CD14-positive monocyte (primary cell): ENCODE results near the gene BRD9. TPM values are rescaled to one million over a fixed set of nuclear protein-coding genes. Genes with fewer than 3 reads are reported as not detected.
"Not testable (repeated sequence)": the region's sequence is repeated elsewhere in the genome, so short reads cannot be mapped to it uniquely, and the experiment has no call there.

Experiments used
- DNase-seq, 3 donors: peaks; one replicate each; pipeline ENCODE4 v3.0.0-alpha.2; 2011 to 2022
- H2AFZ ChIP-seq: 2 replicates; pipeline ENCODE4 v1.6.0; 2012; ENCODE audit warnings: mild to moderate bottlenecking, low read depth, low read length, inconsistent platforms; ENCODE audit not compliant: insufficient read depth, poor library complexity, severe bottlenecking
- H3K27ac ChIP-seq, 2 donors: 1 replicate in 1 of 2; 2 replicates in 1 of 2; pipeline ENCODE4 v1.5.1; 2012 to 2013; ENCODE audit warnings: low read length in 2 of 2, control low read depth in 1 of 2, inconsistent platforms in 1 of 2, low read depth in 1 of 2, mild to moderate bottlenecking in 1 of 2
- H3K27me3 ChIP-seq, 2 donors: one replicate each; pipeline versions ENCODE4 v1.6.0 to v1.6.1; 2011 to 2013; ENCODE audit warnings: low read length in 2 of 2; ENCODE audit not compliant: control insufficient read depth in 2 of 2, insufficient read depth in 2 of 2
- H3K36me3 ChIP-seq, 2 donors: replicated peaks in 1 of 2; 1 replicate in 1 of 2; 2 replicates in 1 of 2; pipeline versions ENCODE4 v1.5.1 to v1.6.1; 2012 to 2013; ENCODE audit warnings: low read length in 2 of 2, control low read depth in 1 of 2, inconsistent platforms in 1 of 2, mild to moderate bottlenecking in 1 of 2; ENCODE audit not compliant: insufficient read depth in 2 of 2, control insufficient read depth in 1 of 2
- H3K4me1 ChIP-seq, 2 donors: 1 replicate in 1 of 2; 2 replicates in 1 of 2; pipeline versions ENCODE4 v1.5.1 to v1.6.1; 2012 to 2013; ENCODE audit warnings: low read length in 2 of 2, control low read depth in 1 of 2, inconsistent platforms in 1 of 2, mild to moderate bottlenecking in 1 of 2, moderate library complexity in 1 of 2; ENCODE audit not compliant: insufficient read depth in 2 of 2, control insufficient read depth in 1 of 2
- H3K4me2 ChIP-seq: replicated peaks from 2 replicates; pipeline ENCODE3; 2012; ENCODE audit warnings: low read length, moderate library complexity, mild to moderate bottlenecking; ENCODE audit not compliant: poor library complexity, severe bottlenecking; ENCODE audit errors: extremely low read depth
- H3K4me3 ChIP-seq, 3 experiments: fragments of 200-600 bp in 1 of 3; sonication (generic) in 1 of 3; replicated peaks in 1 of 3; 1 replicate in 2 of 3; 2 replicates in 1 of 3; pipeline ENCODE4 v1.5.1; 2011 to 2013; ENCODE audit warnings: low read length in 3 of 3, mild to moderate bottlenecking in 3 of 3, control low read depth in 2 of 3, low read depth in 2 of 3, inconsistent platforms in 1 of 3, moderate library complexity in 1 of 3
- H3K79me2 ChIP-seq: 2 replicates; pipeline ENCODE4 v1.6.0; 2012; ENCODE audit warnings: mild to moderate bottlenecking, control low read depth, inconsistent platforms, low read length, moderate library complexity; ENCODE audit not compliant: insufficient read depth
- H3K9ac ChIP-seq: 2 replicates; pipeline ENCODE4 v1.6.0; 2017; ENCODE audit warnings: low read length, mild to moderate bottlenecking; ENCODE audit not compliant: insufficient read depth, poor library complexity, severe bottlenecking
- H3K9me3 ChIP-seq, 2 donors: replicated peaks in 1 of 2; 1 replicate in 1 of 2; 2 replicates in 1 of 2; pipeline versions ENCODE4 v1.5.1 to v1.6.1; 2012 to 2013; ENCODE audit warnings: low read length in 2 of 2, control low read depth in 1 of 2; ENCODE audit not compliant: control insufficient read depth in 1 of 2, insufficient read depth in 1 of 2
- H4K20me1 ChIP-seq: 2 replicates; pipeline ENCODE4 v1.6.0; 2012; ENCODE audit warnings: mild to moderate bottlenecking, low read length, control low read depth, moderate library complexity; ENCODE audit not compliant: insufficient read depth
- H3K27ac Mint-ChIP-seq, 7 donors: one replicate each; pipeline ENCODE4 v1.8.0; 2020; ENCODE audit warnings: mild to moderate bottlenecking in 7 of 7, mixed read lengths in 7 of 7, moderate library complexity in 6 of 7, inconsistent platforms in 2 of 7
- H3K27me3 Mint-ChIP-seq, 3 donors: one replicate each; pipeline ENCODE4 v1.8.0; 2021 to 2022; ENCODE audit warnings: low read depth in 3 of 3, mild to moderate bottlenecking in 3 of 3, mixed read lengths in 3 of 3, moderate library complexity in 3 of 3, inconsistent platforms in 1 of 3
- H3K36me3 Mint-ChIP-seq, 2 donors: one replicate each; pipeline ENCODE4 v1.8.0; 2020; ENCODE audit warnings: mixed read lengths in 2 of 2, inconsistent platforms in 1 of 2, mild to moderate bottlenecking in 1 of 2
- H3K4me1 Mint-ChIP-seq: one replicate; pipeline ENCODE4 v1.8.0; 2020; ENCODE audit warnings: mild to moderate bottlenecking, mixed read lengths
- H3K4me3 Mint-ChIP-seq, 2 donors: one replicate each; pipeline ENCODE4 v1.8.0; 2020; ENCODE audit warnings: mild to moderate bottlenecking in 2 of 2, mixed read lengths in 2 of 2, moderate library complexity in 1 of 2
- H3K9me3 Mint-ChIP-seq, 7 donors: one replicate each; pipeline ENCODE4 v1.8.0; 2020 to 2022; ENCODE audit warnings: mixed read lengths in 7 of 7, mild to moderate bottlenecking in 6 of 7, moderate library complexity in 6 of 7, inconsistent platforms in 2 of 7
- WGBS: methylation state at CpG from one replicate; pipeline ENCODE4 v1.1.5; 2013; ENCODE audit warnings: missing lambda C conversion rate; ENCODE audit not compliant: insufficient coverage; 5-methylcytosine and 5-hydroxymethylcytosine counted together
- intact Hi-C, 2 donors: fragments of 100-400 bp; cut with micrococcal nuclease; formaldehyde crosslinking; loops; one replicate each; pipeline versions ENCODE4 v1.15.0 to v1.15.1; 2023
- polyA plus RNA-seq, 3 donors: library from polyadenylated mRNA; depleted of rRNA in 1 of 3; unstranded in 2 of 3; stranded (reverse) in 1 of 3; fragments of 300-500 nt in 2 of 3; fragments of >200 nt in 1 of 3; fragmentation: Illumina TruSeq in 2 of 3; gene quantifications; 1 replicate in 2 of 3; 2 replicates in 1 of 3; pipeline ENCODE4 v1.2.3, GENCODE V29; 2012 to 2021

Gene BRD9
- polyA plus RNA-seq, 3 donors = 5.3 to 22.7 (median 9.3) TPM

DNA sequence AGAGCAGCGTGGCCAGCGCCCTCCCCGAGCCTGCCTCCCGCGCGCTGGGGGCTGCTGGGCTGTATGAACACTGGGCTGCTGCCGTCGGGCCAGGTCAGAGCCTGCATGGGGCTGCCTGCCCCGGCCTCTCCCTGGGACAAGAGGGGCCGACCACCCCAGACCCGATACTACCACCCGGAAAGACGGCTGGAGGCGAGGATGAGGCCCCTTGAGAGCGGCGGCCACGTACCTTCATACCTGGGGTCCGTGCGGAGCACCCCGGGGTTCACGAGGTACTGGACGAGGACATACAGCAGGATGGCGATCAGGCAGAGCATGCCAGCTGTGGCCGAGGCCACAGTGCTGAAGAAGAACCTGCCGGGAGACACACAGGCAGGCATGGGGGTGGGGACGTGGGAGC is 49.2 kb downstream of the BRD9 start:
- H3K4me1 Mint-ChIP-seq, H3K36me3 Mint-ChIP-seq: not testable (repeated sequence)

DNA sequence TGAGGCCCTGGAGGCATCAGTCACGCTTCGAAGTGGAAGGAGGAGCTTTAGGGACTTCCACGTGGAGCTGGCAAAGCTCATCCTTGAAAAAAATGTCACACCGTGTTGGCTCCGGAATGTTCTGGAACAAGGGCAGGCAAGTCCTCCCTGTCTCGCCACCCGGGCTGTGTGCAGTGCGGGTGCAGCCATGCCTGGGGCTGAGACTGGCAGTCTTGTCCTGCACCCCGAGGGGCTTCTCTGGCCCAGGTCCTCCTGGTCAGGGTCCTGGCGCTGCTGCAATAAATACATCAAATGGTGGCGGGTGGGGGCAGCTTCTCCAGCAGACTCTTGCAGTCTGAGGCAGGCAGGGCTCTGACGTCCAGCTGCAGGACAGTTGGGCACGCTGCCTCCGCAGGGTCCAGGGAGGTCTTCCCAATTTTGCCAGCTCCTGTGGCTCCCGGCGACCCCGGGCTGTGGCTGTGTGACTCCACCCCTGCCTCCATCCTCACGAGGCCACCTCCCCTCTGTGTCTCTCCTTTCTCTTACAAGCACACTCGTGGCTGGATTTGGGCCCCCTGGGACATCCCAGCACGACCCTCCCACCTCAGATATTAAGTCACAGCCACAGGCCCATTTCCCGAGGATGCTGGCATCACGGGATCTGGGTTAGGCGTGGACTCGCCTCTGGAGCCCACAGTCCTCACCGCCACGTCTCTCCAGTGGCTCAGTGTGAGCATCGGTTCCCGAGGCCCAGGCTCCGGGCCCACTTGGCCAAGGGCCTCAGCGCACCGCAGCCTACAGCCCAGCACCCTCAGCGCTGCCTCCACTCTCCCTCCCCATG is 50.0 kb downstream of the BRD9 start:
- not testable (repeated sequence) for H3K9ac ChIP-seq, DNase-seq, H3K79me2 ChIP-seq, H3K36me3 ChIP-seq, H3K9me3 Mint-ChIP-seq, H3K4me1 Mint-ChIP-seq, H3K27ac Mint-ChIP-seq, H3K27me3 Mint-ChIP-seq, H3K4me3 Mint-ChIP-seq, H3K27me3 ChIP-seq, H2AFZ ChIP-seq, H3K36me3 Mint-ChIP-seq, H3K4me2 ChIP-seq, H3K9me3 ChIP-seq, H4K20me1 ChIP-seq, H3K4me1 ChIP-seq, H3K4me3 ChIP-seq, H3K27ac ChIP-seq
- WGBS = 93% methylated on average over 19 of the region's 32 CpGs
- intact Hi-C loops = loop anchor here in 1 of 2 donors (5.0 kb wide), 1 partner anchor 80 kb away; no protein-coding TSS in a partner anchor

More for the DNA sequence above, 49.2 kb downstream of the BRD9 start:
- not testable (repeated sequence) for H2AFZ ChIP-seq, H3K9me3 Mint-ChIP-seq, H3K9me3 ChIP-seq, H3K27ac ChIP-seq, DNase-seq, H3K4me3 ChIP-seq, H3K4me3 Mint-ChIP-seq, H3K36me3 ChIP-seq, H4K20me1 ChIP-seq, H3K27ac Mint-ChIP-seq, H3K79me2 ChIP-seq, H3K27me3 ChIP-seq, H3K4me2 ChIP-seq, H3K9ac ChIP-seq, H3K27me3 Mint-ChIP-seq, H3K4me1 ChIP-seq
- no CpG with 5 or more reads among the region's 26 CpGs for WGBS
- intact Hi-C loops = loop anchor here in 1 of 2 donors (5.0 kb wide), 1 partner anchor 81 kb away; no protein-coding TSS in a partner anchor

DNA sequence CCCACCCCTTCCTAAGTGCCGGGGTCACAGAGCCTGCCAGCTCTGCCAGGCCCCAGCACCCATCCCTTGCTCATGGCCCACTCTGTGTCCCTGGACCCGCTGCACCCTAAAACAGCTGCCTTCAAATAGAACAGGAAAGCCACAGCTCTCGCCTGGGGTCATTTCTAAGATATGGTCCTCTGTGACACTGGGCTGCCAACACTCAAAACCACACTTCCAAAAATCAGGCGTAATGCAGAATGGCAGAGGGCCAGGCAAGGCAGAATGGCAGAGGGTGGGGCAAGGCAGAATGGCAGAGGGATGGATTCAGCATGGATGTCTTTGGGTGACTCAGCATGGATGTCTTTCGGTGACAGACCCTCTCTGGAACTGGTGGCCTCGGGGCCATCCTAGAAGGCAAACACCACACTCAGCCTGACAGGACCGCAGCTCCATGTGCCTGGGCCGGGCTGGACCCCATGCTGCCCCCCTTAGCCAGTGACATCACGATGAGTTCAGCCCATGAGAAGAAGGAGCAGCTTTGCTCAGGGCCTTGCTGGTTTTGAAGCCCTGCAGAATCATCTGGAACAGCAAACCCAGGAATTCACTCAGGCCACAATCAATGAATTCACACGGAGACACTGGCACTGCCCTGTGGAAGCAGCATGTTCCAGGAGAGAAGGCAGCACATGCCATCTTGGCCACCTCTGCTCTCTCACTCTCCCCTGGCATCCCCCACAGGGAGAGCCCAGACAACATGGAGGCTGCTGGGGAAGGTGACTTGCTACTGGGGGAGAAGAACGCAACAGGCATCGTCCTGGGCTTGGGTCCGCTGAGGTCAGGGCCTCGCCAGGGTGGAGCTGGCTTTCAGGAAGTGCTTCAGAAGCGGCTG is 50.8 kb downstream of the BRD9 start:
- H3K27me3 Mint-ChIP-seq, H3K4me3 ChIP-seq, H2AFZ ChIP-seq, H3K36me3 ChIP-seq, H3K4me1 ChIP-seq, H3K27ac ChIP-seq, H4K20me1 ChIP-seq, H3K27ac Mint-ChIP-seq, H3K4me1 Mint-ChIP-seq, H3K27me3 ChIP-seq, H3K4me2 ChIP-seq, H3K9ac ChIP-seq, H3K36me3 Mint-ChIP-seq, H3K9me3 ChIP-seq, H3K4me3 Mint-ChIP-seq, DNase-seq, H3K9me3 Mint-ChIP-seq, H3K79me2 ChIP-seq: not testable (repeated sequence)
- 63% methylated on average over 9 of the region's 15 CpGs for WGBS
- intact Hi-C loops = loop anchor here in 1 of 2 donors (5.0 kb wide), 1 partner anchor 79 kb away; no protein-coding TSS in a partner anchor

DNA sequence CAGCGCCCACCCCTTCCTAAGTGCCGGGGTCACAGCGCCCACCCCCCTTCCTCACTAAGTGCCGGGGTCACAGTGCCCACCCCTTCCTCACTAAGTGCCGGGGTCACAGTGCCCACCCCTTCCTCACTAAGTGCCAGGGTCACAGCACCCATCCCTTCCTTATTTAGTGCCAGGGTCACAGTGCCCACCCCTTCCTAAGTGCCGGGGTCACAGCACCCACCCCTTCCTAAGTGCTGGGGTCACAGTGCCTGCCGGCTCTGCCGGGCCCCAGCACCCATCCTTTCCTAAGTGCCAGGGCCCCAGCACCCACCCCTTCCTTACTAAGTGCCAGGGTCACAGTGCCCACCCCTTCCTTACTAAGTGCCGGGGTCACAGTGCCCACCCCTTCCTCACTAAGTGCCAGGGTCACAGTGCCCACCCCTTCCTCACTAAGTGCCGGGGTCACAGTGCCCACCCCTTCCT is 51.6 kb downstream of the BRD9 start:
- not testable (repeated sequence) for H3K36me3 Mint-ChIP-seq, H3K27ac Mint-ChIP-seq, H3K4me3 ChIP-seq, H3K79me2 ChIP-seq, DNase-seq, H3K4me2 ChIP-seq, H4K20me1 ChIP-seq, H3K27me3 ChIP-seq, H3K4me3 Mint-ChIP-seq, H3K9ac ChIP-seq, H3K36me3 ChIP-seq, H3K4me1 Mint-ChIP-seq, H3K27ac ChIP-seq, H3K9me3 ChIP-seq, H3K9me3 Mint-ChIP-seq, H2AFZ ChIP-seq, H3K4me1 ChIP-seq
- 95% methylated on average over 3 of the region's 10 CpGs for WGBS
- intact Hi-C loops = loop anchor here in 1 of 2 donors (5.0 kb wide), 1 partner anchor 79 kb away; no protein-coding TSS in a partner anchor
- H3K27me3 Mint-ChIP-seq = peaks cover 2 to 12% (median 3%) of the 10 kb centered on the region in 3 donors
